GM12878 (cell line): ENCODE data around the gene TIGD7. TPM values are rescaled to one million over a fixed set of nuclear protein-coding genes. Genes with fewer than 3 reads are reported as not detected.
A peak's percentile ranks its signal among the peaks of the same experiment; 100 is the strongest.

Experiments used
- MXI1 ChIP-seq: fragments of 150-350 bp; IDR thresholded peaks from 2 replicates; pipeline ENCODE4 v1.6.1; 2011; ENCODE audit warnings: low read depth, mild to moderate bottlenecking, inconsistent platforms, low read length, improper control_type of control experiment
- SMAD1 ChIP-seq: fragments of 450-650 bp; IDR thresholded peaks from 2 replicates; pipeline ENCODE4 v1.6.1; 2018; ENCODE audit warnings: mild to moderate bottlenecking, low read depth; ENCODE audit not compliant: partially characterized antibody
- polyA plus RNA-seq, 11 experiments: library from polyadenylated mRNA; depleted of rRNA in 4 of 11; unstranded in 6 of 11; stranded (reverse) in 5 of 11; fragments of >200 nt; fragmentation: Nextera tagmentation in 4 of 11; fragmentation: Illumina TruSeq in 1 of 11; extraction: Ambion mirVana in 4 of 11; extraction: Trizol in 1 of 11; gene quantifications; 1 replicate in 1 of 11; 2 replicates in 10 of 11; pipeline versions ENCODE4 v1.2.1 to v1.2.3, GENCODE V29; 2011 to 2016; ENCODE audit warnings: inconsistent platforms in 2 of 11, missing spikeins in 2 of 11, low read depth in 1 of 11
- total RNA-seq, 4 experiments: library from RNA; depleted of rRNA in 3 of 4; stranded (reverse); fragments of >200 nt in 3 of 4; fragmentation: Illumina TruSeq in 1 of 4; extraction: Trizol in 1 of 4; gene quantifications; 2 replicates each; pipeline versions ENCODE4 v1.2.1 to v1.2.3, GENCODE V29; 2013 to 2021
- TF ChIP-seq, protein P1 (sequence below): fragments of 450-650 bp; formaldehyde crosslinking; IDR thresholded peaks from 2 replicates; pipeline ENCODE4 v1.5.0; 2022; ENCODE audit warnings: mild to moderate bottlenecking, missing genetic modification characterization
- TF ChIP-seq, protein P2 (sequence below): IDR thresholded peaks from 2 replicates; pipeline ENCODE4 v1.6.1; 2012; ENCODE audit warnings: low read depth, low read length, improper control_type of control experiment

Gene TIGD7
- total and polyA plus RNA-seq, 10 of the 15 experiments (the other 5 are each of a cell fraction or from before 2014, with no cell fraction given) = 0.37 to 3.8 (median 3.0) TPM

DNA sequence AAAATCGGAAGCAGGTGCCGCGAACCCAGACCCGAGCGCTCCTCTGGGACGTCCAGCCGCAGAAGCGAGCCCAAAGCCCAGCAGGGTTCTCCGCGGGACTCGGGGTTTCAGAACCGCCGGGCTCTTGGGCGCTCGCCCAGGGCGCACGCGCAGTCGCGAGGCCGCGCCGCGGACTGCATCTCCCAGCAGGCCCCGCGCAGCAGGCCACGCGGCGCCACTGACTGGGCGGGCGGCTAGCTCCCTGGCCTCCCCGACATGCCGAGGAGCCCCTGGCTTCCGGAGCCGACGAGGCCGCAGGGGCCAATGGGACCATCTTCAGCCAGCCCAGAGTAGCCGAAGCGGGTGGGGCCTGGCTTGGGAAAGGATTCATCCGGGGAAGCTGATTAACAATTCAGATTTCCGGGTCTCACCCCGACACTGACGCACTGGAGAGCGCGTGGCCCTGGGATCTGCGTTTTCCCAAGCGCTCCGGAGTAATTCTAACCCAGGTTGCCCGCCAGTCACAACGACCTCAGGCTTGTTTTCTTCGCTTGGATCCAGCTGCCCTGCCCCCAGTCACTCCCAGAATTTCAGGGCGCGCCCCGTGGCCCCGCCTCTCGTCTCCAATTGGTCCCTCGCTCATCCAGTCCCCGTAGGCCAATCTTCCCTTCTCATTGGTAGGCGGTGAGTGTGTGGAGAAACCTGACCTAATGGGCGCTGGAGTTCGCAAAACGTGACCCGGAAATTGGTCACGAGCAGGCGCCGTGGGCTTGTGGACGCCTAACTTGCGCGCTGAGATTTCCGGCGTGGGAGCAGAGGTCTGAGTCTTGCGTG is 22.3 kb downstream of the TIGD7 start, which contains the start of gene ZNF263 (continued):
- TF ChIP-seq, protein P1, sequence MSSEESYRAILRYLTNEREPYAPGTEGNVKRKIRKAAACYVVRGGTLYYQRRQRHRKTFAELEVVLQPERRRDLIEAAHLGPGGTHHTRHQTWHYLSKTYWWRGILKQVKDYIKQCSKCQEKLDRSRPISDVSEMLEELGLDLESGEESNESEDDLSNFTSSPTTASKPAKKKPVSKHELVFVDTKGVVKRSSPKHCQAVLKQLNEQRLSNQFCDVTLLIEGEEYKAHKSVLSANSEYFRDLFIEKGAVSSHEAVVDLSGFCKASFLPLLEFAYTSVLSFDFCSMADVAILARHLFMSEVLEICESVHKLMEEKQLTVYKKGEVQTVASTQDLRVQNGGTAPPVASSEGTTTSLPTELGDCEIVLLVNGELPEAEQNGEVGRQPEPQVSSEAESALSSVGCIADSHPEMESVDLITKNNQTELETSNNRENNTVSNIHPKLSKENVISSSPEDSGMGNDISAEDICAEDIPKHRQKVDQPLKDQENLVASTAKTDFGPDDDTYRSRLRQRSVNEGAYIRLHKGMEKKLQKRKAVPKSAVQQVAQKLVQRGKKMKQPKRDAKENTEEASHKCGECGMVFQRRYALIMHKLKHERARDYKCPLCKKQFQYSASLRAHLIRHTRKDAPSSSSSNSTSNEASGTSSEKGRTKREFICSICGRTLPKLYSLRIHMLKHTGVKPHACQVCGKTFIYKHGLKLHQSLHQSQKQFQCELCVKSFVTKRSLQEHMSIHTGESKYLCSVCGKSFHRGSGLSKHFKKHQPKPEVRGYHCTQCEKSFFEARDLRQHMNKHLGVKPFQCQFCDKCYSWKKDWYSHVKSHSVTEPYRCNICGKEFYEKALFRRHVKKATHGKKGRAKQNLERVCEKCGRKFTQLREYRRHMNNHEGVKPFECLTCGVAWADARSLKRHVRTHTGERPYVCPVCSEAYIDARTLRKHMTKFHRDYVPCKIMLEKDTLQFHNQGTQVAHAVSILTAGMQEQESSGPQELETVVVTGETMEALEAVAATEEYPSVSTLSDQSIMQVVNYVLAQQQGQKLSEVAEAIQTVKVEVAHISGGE (CRISPR knock-in tag) = no peak
- TF ChIP-seq, protein P2, sequence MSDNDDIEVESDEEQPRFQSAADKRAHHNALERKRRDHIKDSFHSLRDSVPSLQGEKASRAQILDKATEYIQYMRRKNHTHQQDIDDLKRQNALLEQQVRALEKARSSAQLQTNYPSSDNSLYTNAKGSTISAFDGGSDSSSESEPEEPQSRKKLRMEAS = peak; percentile 85
- TF ChIP-seq MXI1 (peak; percentile 93), SMAD1 (peak; percentile 70)
